Immature natural killer cell (primary cell): ENCODE measurements around the gene MRPL33. TPM values are rescaled to one million over a fixed set of nuclear protein-coding genes. Genes with fewer than 3 reads are reported as not detected.

Source experiments
- DNase-seq, 3 donors: peaks; one replicate each; pipeline ENCODE4 v3.0.0; 2022; ENCODE audit warnings: mixed read lengths in 1 of 3
- H3K27ac Mint-ChIP-seq, 6 donors: one replicate each; pipeline ENCODE4 v1.8.0; 2020; ENCODE audit warnings: mixed read lengths in 6 of 6, mild to moderate bottlenecking in 5 of 6, inconsistent platforms in 4 of 6, moderate library complexity in 3 of 6
- H3K27me3 Mint-ChIP-seq, 3 donors: one replicate each; pipeline ENCODE4 v1.8.0; 2020 to 2021; ENCODE audit warnings: low read depth in 3 of 3, mild to moderate bottlenecking in 3 of 3, mixed read lengths in 3 of 3, moderate library complexity in 3 of 3, inconsistent platforms in 1 of 3
- H3K36me3 Mint-ChIP-seq, 3 donors: one replicate each; pipeline ENCODE4 v1.8.0; 2020; ENCODE audit warnings: mixed read lengths in 3 of 3, inconsistent platforms in 2 of 3, mild to moderate bottlenecking in 2 of 3
- H3K4me1 Mint-ChIP-seq, 2 donors: one replicate each; pipeline ENCODE4 v1.8.0; 2020; ENCODE audit warnings: inconsistent platforms in 2 of 2, mild to moderate bottlenecking in 2 of 2, mixed read lengths in 2 of 2, moderate library complexity in 1 of 2
- H3K4me3 Mint-ChIP-seq, 5 donors: one replicate each; pipeline ENCODE4 v1.8.0; 2020; ENCODE audit warnings: mild to moderate bottlenecking in 5 of 5, mixed read lengths in 5 of 5, inconsistent platforms in 3 of 5, moderate library complexity in 3 of 5
- H3K9me3 Mint-ChIP-seq, 6 donors: one replicate each; pipeline ENCODE4 v1.8.0; 2020; ENCODE audit warnings: mild to moderate bottlenecking in 6 of 6, mixed read lengths in 6 of 6, inconsistent platforms in 4 of 6, moderate library complexity in 3 of 6
- polyA plus RNA-seq, 3 donors: library from polyadenylated mRNA; unstranded; fragments of 300-500 nt; fragmentation: Illumina TruSeq; gene quantifications; one replicate each; pipeline ENCODE4 v1.2.3, GENCODE V29; 2021

The MRPL33 gene
- polyA plus RNA-seq, 3 donors from 2014 or later: 190 to 266 (median 238) TPM

DNA sequence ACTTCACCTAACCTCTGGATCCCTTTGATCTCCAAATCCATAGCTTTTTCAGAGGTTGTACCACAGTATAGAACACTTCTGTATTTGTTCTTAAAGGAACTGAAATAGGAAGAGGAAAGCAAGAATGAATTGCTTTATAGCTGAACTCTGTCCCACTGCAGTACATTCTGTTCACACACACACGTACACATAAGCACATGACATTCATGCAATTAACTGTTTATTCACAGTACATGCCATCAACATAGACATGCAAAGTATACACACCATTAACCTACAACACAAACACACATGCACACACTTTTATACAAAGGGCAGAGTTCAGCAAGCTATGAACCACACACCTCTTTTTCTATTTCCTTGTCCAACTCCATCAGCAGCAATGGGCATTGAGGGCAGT, 43.2 kb downstream of the MRPL33 start:
- H3K36me3 Mint-ChIP-seq: peaks cover 0 to 3% (median 3%) of the 10 kb centered on the region in 3 donors
- no peak for DNase-seq

GRCh38 chr2:27815860-27816438, 44.4 kb downstream of the MRPL33 start:
- H3K36me3 Mint-ChIP-seq: peaks cover 0 to 3% (median 3%) of the 10 kb centered on the region in 3 donors
- H3K27ac Mint-ChIP-seq: no peak overlapping the region
- H3K4me1 Mint-ChIP-seq: peaks cover 0 to 2% of the 10 kb centered on the region in 2 donors
- H3K4me3 Mint-ChIP-seq: no peak overlapping the region
- no peak for DNase-seq
- no peaks in the 10 kb centered on the region for H3K9me3 Mint-ChIP-seq
- H3K27me3 Mint-ChIP-seq: no peaks in the 10 kb centered on the region

More for the DNA sequence above, 43.2 kb downstream of the MRPL33 start:
- Mint-ChIP-seq H3K27ac (no peak overlapping the region), H3K27me3 (peaks cover 0 to 2% (median 0%) of the 10 kb centered on the region in 3 donors), H3K4me3 (no peak overlapping the region), H3K4me1 (peaks cover 0 to 2% of the 10 kb centered on the region in 2 donors), H3K9me3 (no peaks in the 10 kb centered on the region)

DNA sequence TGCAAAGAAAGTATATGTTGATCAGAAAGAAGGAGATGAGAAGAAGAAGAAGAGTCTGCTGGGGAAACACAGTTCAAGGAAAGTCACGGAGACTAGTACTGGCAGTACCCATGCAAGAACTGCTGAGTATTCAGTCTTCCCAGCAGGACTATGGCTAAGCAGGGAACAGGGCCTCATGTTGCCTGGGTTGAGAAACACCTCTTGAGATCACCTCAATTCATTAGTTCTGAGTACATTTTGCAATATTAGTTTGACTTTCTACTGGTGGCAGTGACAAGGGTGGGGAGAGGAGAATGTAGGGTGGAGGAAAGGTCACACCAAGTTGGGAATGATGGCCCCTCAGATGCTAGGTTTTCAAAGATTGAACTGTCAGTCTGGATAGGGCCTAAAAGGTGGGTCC, 50.5 kb downstream of the MRPL33 start:
- Mint-ChIP-seq H3K27ac (no peak overlapping the region), H3K9me3 (peaks cover 0 to 8% (median 2%) of the 10 kb centered on the region in 6 donors), H3K4me1 (no peaks in the 10 kb centered on the region), H3K36me3 (peaks cover 6 to 13% (median 9%) of the 10 kb centered on the region in 3 donors), H3K27me3 (peaks cover 0 to 2% (median 0%) of the 10 kb centered on the region in 3 donors), H3K4me3 (no peak overlapping the region)
- DNase-seq: no peak

DNA sequence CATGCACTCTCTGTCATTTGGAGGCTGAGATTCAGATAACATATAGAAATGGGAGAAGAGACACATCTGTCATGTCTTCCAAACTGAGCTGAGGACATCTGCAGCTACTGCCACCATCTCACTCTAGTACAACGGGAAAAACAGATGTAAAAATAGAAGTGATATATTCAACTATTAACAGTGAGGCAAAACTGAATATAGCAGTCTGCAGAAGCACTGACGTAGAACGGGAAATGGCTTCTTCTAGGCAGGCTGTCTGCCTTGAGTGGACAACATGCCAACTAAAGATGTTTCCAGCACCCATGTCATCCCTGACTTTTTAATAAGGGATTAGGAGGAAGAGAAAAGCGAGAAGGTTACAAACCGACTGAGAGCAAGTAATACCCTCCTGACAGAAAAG, 51.6 kb downstream of the MRPL33 start:
- H3K27me3 Mint-ChIP-seq: peaks cover 0 to 2% (median 0%) of the 10 kb centered on the region in 3 donors
- peaks cover 0 to 8% (median 2%) of the 10 kb centered on the region in 6 donors for H3K9me3 Mint-ChIP-seq
- peaks cover 5 to 13% (median 8%) of the 10 kb centered on the region in 3 donors for H3K36me3 Mint-ChIP-seq
- no peak overlapping the region for H3K4me3 Mint-ChIP-seq
- no peaks in the 10 kb centered on the region for H3K4me1 Mint-ChIP-seq
- no peak overlapping the region for H3K27ac Mint-ChIP-seq
- DNase-seq: no peak

- DNase-seq: no peak
- Mint-ChIP-seq H3K36me3 (peaks cover 3 to 13% (median 6%) of the 10 kb centered on the region in 3 donors), H3K4me3 (no peak overlapping the region), H3K4me1 (no peaks in the 10 kb centered on the region), H3K27ac (no peak overlapping the region), H3K27me3 (peaks cover 0 to 2% (median 0%) of the 10 kb centered on the region in 3 donors), H3K9me3 (peaks cover 0 to 8% (median 2%) of the 10 kb centered on the region in 6 donors)
Observed at GRCh38 chr2:27823569-27823968, 52.0 kb downstream of the MRPL33 start.

- H3K27ac Mint-ChIP-seq: no peak overlapping the region
- peaks cover 0 to 8% (median 2%) of the 10 kb centered on the region in 6 donors for H3K9me3 Mint-ChIP-seq
- no peak overlapping the region for H3K4me3 Mint-ChIP-seq
- DNase-seq: no peak
- H3K4me1 Mint-ChIP-seq: no peaks in the 10 kb centered on the region
- H3K27me3 Mint-ChIP-seq: peaks cover 0 to 2% (median 0%) of the 10 kb centered on the region in 3 donors
- H3K36me3 Mint-ChIP-seq: peaks cover 3 to 13% (median 6%) of the 10 kb centered on the region in 3 donors
Observed at GRCh38 chr2:27824401-27824800, 52.9 kb downstream of the MRPL33 start.

- no peak overlapping the region for H3K27ac Mint-ChIP-seq
- peaks cover 18 to 25% (median 22%) of the 10 kb centered on the region in 3 donors for H3K36me3 Mint-ChIP-seq
- H3K9me3 Mint-ChIP-seq: peaks cover 0 to 8% (median 2%) of the 10 kb centered on the region in 6 donors
- no peak for DNase-seq
- H3K4me3 Mint-ChIP-seq: no peak overlapping the region
- no peaks in the 10 kb centered on the region for H3K27me3 Mint-ChIP-seq
- H3K4me1 Mint-ChIP-seq: no peaks in the 10 kb centered on the region
Observed at GRCh38 chr2:27828305-27828704, 56.8 kb downstream of the MRPL33 start.

Other genes with a start within 250 kb of the MRPL33 start
- 10 to 100 TPM; 17.4 to 23.4 (median 23.3) TPM for gene ZNF512, start 188.7 kb upstream of the MRPL33 start, polyA plus RNA-seq
- 1 to 10 TPM in 2 of 3 donors, not detected in 1; 1.1 to 2.9 TPM for gene CCDC121, start 142.7 kb upstream of the MRPL33 start, polyA plus RNA-seq
- gene GPN1, start 142.7 kb upstream of the MRPL33 start, polyA plus RNA-seq: 100 to 1,000 TPM in 1 of 3 donors, 10 to 100 TPM in 2; 89.9 to 125 (median 92.1) TPM
- gene SUPT7L, start 108.1 kb upstream of the MRPL33 start, polyA plus RNA-seq: 10 to 100 TPM; 16.1 to 26.5 (median 17.6) TPM
- gene SLC4A1AP, start 107.8 kb upstream of the MRPL33 start, polyA plus RNA-seq: 10 to 100 TPM; 23.9 to 29.6 (median 27.6) TPM
- gene RBKS, start 118.7 kb downstream of the MRPL33 start, polyA plus RNA-seq: 1 to 10 TPM; 1.3 to 3.4 (median 2.9) TPM
- gene BABAM2, start 119.0 kb downstream of the MRPL33 start, polyA plus RNA-seq: 10 to 100 TPM; 52.4 to 89.2 (median 74.1) TPM